WI38 (cell line): ENCODE results near the gene CDC25A.

Experiments
- H3K4me3 ChIP-seq: 2 replicates; pipeline ENCODE4 v1.5.1; 2011; ENCODE audit warnings: low read depth, mild to moderate bottlenecking, control low read depth, low read length
- CTCF ChIP-seq: IDR thresholded peaks from 2 replicates; pipeline ENCODE4 v1.5.1; 2012; ENCODE audit warnings: low read depth, mild to moderate bottlenecking, control low read depth, low read length

The CDC25A gene

GRCh38 chr3:48140936-48141603, 47.1 kb downstream of the CDC25A start:
- H3K4me3 ChIP-seq, result no peak overlapping the region
- TF ChIP-seq CTCF, result no peak

- no peak overlapping the region for H3K4me3 ChIP-seq
- no peak for TF ChIP-seq CTCF
These were observed 47.9 kb downstream of the CDC25A start for GRCh38 chr3:48140336-48140757.

- no peak overlapping the region for H3K4me3 ChIP-seq
- no peak for TF ChIP-seq CTCF
These were observed 50.7 kb downstream of the CDC25A start for GRCh38 chr3:48137425-48137999.

GRCh38 chr3:48135552-48136495, 52.4 kb downstream of the CDC25A start:
- TF ChIP-seq CTCF, result no peak
- H3K4me3 ChIP-seq, result no peak overlapping the region

GRCh38 chr3:48130321-48130904, 57.8 kb downstream of the CDC25A start:
- no peak for TF ChIP-seq CTCF
- H3K4me3 ChIP-seq, result no peak overlapping the region

GRCh38 chr3:48129921-48130320, 58.3 kb downstream of the CDC25A start:
- TF ChIP-seq CTCF, result no peak
- no peak overlapping the region for H3K4me3 ChIP-seq
